Sigmoid colon (tissue), 7 donors: ENCODE data around the gene AIF1. TPM values are rescaled to one million over a fixed set of nuclear protein-coding genes. Genes with fewer than 3 reads are reported as not detected.
A peak's percentile ranks its signal among the peaks of the same experiment; 100 is the strongest.

Source experiments
- DNase-seq: peaks from one replicate; pipeline ENCODE4 v3.0.0-alpha.2; 2019
- H3K27ac ChIP-seq, 4 donors: fragments of 200-600 bp; sonication (generic); one replicate each; pipeline ENCODE4 v1.5.1; 2016 to 2019; ENCODE audit warnings: mild to moderate bottlenecking in 1 of 4
- H3K27me3 ChIP-seq, 3 donors: fragments of 200-600 bp; sonication (generic); one replicate each; pipeline ENCODE4 v1.5.1; 2019; ENCODE audit warnings: mild to moderate bottlenecking in 1 of 3
- H3K36me3 ChIP-seq, 4 donors: fragments of 200-600 bp; sonication (generic); one replicate each; pipeline ENCODE4 v1.5.1; 2016 to 2019
- H3K4me1 ChIP-seq, 4 donors: fragments of 200-600 bp; sonication (generic); one replicate each; pipeline ENCODE4 v1.5.1; 2017 to 2019
- H3K4me3 ChIP-seq, 4 donors: fragments of 200-600 bp; sonication (generic); one replicate each; pipeline ENCODE4 v1.5.1; 2017 to 2019; ENCODE audit warnings: mild to moderate bottlenecking in 2 of 4, moderate library complexity in 1 of 4
- H3K9me3 ChIP-seq, 4 donors: fragments of 200-600 bp in 3 of 4; sonication (generic) in 3 of 4; one replicate each; pipeline versions ENCODE4 v1.5.1 to v1.6.1; 2013 to 2019
- CTCF ChIP-seq, 4 experiments: fragments of 450-650 bp in 3 of 4; fragments of 200-600 bp in 1 of 4; IDR thresholded peaks; one replicate each; pipeline ENCODE4 v1.5.1; 2016 to 2019; ENCODE audit warnings: antibody characterized with exemption in 4 of 4, mild to moderate bottlenecking in 3 of 4, moderate library complexity in 2 of 4
- EP300 ChIP-seq, 4 donors: sonication (generic); formaldehyde crosslinking; IDR thresholded peaks; one replicate each; pipeline ENCODE4 v1.6.1; 2017; ENCODE audit warnings: antibody characterized with exemption in 4 of 4
- POLR2A ChIP-seq, 2 donors: fragments of 450-650 bp; IDR thresholded peaks; one replicate each; pipeline ENCODE4 v1.6.1; 2016; ENCODE audit warnings: antibody characterized with exemption in 2 of 2, mild to moderate bottlenecking in 2 of 2, moderate library complexity in 2 of 2
- POLR2AphosphoS5 ChIP-seq, 4 donors: sonication (generic); formaldehyde crosslinking; IDR thresholded peaks; one replicate each; pipeline ENCODE4 v1.6.1; 2017; ENCODE audit warnings: antibody characterized with exemption in 4 of 4
- WGBS, 2 donors: extraction: QIAGEN DNeasy Blood & Tissue Kit; methylation state at CpG; one replicate each; pipeline ENCODE4 v1.1.7; 2013; 5-methylcytosine and 5-hydroxymethylcytosine counted together
- intact Hi-C: fragments of 100-400 bp; cut with DNase I; formaldehyde crosslinking; loops from one replicate; pipeline ENCODE4 v1.15.1; 2023
- polyA plus RNA-seq, 3 donors: library from polyadenylated mRNA; stranded (reverse); fragments of 200-250 nt; gene quantifications; one replicate each; pipeline ENCODE4 v1.2.3, GENCODE V29; 2013
- total RNA-seq, 4 donors: library from RNA; depleted of rRNA; stranded (reverse); fragments of >200 nt; gene quantifications; one replicate each; pipeline ENCODE4 v1.1.0, GENCODE V29; 2016
- donor health status: healthy with polysubstance abuse.
- donor health status: Bipolar disorder and iron deficiency.
- donor health status: healthy.

Gene AIF1
- total and polyA plus RNA-seq, 7 donors: 12.5 to 133 (median 59.6) TPM

- Histone ChIP-seq H3K27me3 (no peaks in the 10 kb centered on the region), H3K4me3 (no peak overlapping the region), H3K9me3 (no peaks in the 10 kb centered on the region), H3K36me3 (peaks cover 3 to 24% (median 10%) of the 10 kb centered on the region in 4 donors), H3K4me1 (peaks cover 0 to 74% (median 67%) of the 10 kb centered on the region in 4 donors), H3K27ac (peak overlapping the region in 2 of 4 donors; percentile 11 to 98)
- TF ChIP-seq EP300 (IDR thresholded peaks at IDR 0.05) (no peak), POLR2A (IDR thresholded peaks at IDR 0.05) (no peak), POLR2AphosphoS5 (IDR thresholded peaks at IDR 0.05) (no peak), CTCF (IDR thresholded peaks at IDR 0.05) (no peak)
- intact Hi-C loops: loop anchor here (10.0 kb wide), 1 partner anchor 1613 kb away; the partner anchor contains the start of genes B3GALT4, RPS18 and VPS52
- DNase-seq: no peak
- 89 to 91% methylated on average over 12 of the region's 12 CpGs for WGBS, 2 donors
Observed at GRCh38 chr6:31662124-31662723, 47.2 kb downstream of the AIF1 start.

- WGBS, 2 donors: 68 to 76% methylated on average over 9 of the region's 9 CpGs
- Histone ChIP-seq H3K9me3 (no peaks in the 10 kb centered on the region), H3K4me3 (peak overlapping the region; percentile 81 to 96 (median 88)), H3K27me3 (no peaks in the 10 kb centered on the region), H3K36me3 (peaks cover 14 to 25% (median 20%) of the 10 kb centered on the region in 4 donors), H3K27ac (peak overlapping the region; percentile 95 to 98 (median 98)), H3K4me1 (peaks cover 0 to 72% (median 64%) of the 10 kb centered on the region in 4 donors)
- intact Hi-C loops: loop anchor here (10.0 kb wide), 1 partner anchor 1611 kb away; the partner anchor contains the start of genes B3GALT4, RPS18 and VPS52
- TF ChIP-seq POLR2AphosphoS5 (IDR thresholded peaks at IDR 0.05) (no peak), CTCF (IDR thresholded peaks at IDR 0.05) (no peak), POLR2A (IDR thresholded peaks at IDR 0.05) (no peak), EP300 (IDR thresholded peaks at IDR 0.05) (no peak)
- no peak for DNase-seq
Observed at GRCh38 chr6:31663126-31663960, 48.3 kb downstream of the AIF1 start.

GRCh38 chr6:31663961-31664789, 49.1 kb downstream of the AIF1 start:
- TF ChIP-seq POLR2A (IDR thresholded peaks at IDR 0.05): no peak
- TF ChIP-seq CTCF (IDR thresholded peaks at IDR 0.05): no peak
- TF ChIP-seq EP300 (IDR thresholded peaks at IDR 0.05): no peak
- TF ChIP-seq POLR2AphosphoS5 (IDR thresholded peaks at IDR 0.05): peak in 2 of 4 donors; percentile 11 to 46
- 27 to 28% methylated on average over 17 of the region's 17 CpGs for WGBS, 2 donors
- peaks cover 22 to 33% (median 28%) of the 10 kb centered on the region in 4 donors for H3K36me3 ChIP-seq
- intact Hi-C loops: loop anchor here (10.0 kb wide), 1 partner anchor 1611 kb away; the partner anchor contains the start of genes B3GALT4, RPS18 and VPS52
- peak overlapping the region; percentile 95 to 98 (median 98) for H3K27ac ChIP-seq
- H3K9me3 ChIP-seq: no peaks in the 10 kb centered on the region
- DNase-seq: peak; percentile 88
- no peaks in the 10 kb centered on the region for H3K27me3 ChIP-seq
- H3K4me1 ChIP-seq: peaks cover 0 to 68% (median 56%) of the 10 kb centered on the region in 4 donors
- H3K4me3 ChIP-seq: peak overlapping the region; percentile 81 to 96 (median 88)

GRCh38 chr6:31664790-31665500, 49.9 kb downstream of the AIF1 start, which contains the start of gene GPANK1:
Gene GPANK1 (minus strand): TSS chr6:31664997. CDS start chr6:31664478, 519 bp downstream.
- TF ChIP-seq EP300 (IDR thresholded peaks at IDR 0.05) (no peak), POLR2A (IDR thresholded peaks at IDR 0.05) (peak; percentile 35 to 39), POLR2AphosphoS5 (IDR thresholded peaks at IDR 0.05) (peak; percentile 55 to 88 (median 66)), CTCF (IDR thresholded peaks at IDR 0.05) (no peak)
- Histone ChIP-seq H3K9me3 (no peaks in the 10 kb centered on the region), H3K27me3 (no peaks in the 10 kb centered on the region), H3K4me3 (peak within 1 kb of the TSS; percentile 81 to 96 (median 88)), H3K27ac (peak within 1 kb of the TSS; percentile 95 to 98 (median 98)), H3K36me3 (peaks cover 30 to 41% (median 35%) of the 10 kb centered on the region in 4 donors), H3K4me1 (peaks cover 0 to 63% (median 48%) of the 10 kb centered on the region in 4 donors)
- intact Hi-C loops: loop anchor here (1.0 to 10.0 kb wide), 3 partner anchors 162 to 1610 kb away; partner anchors contain the start of genes AGPAT1, B3GALT4, HSPA1B and RNF5
- DNase-seq: peak; percentile 97
- WGBS, 2 donors: 0 to 1% methylated on average over 39 of the region's 39 CpGs
